Astrocyte (in vitro differentiated cells and primary cell): Measurements from ENCODE around the gene NAV2. TPM values are rescaled to one million over a fixed set of nuclear protein-coding genes. Genes with fewer than 3 reads are reported as not detected.

ENCODE experiments used
- DNase-seq: peaks from one replicate; pipeline ENCODE4 v3.0.0-alpha.2; 2010; ENCODE audit warnings: low read depth
- FAIRE-seq: peaks from 2 replicates; lab custom pipeline; 2011; peaks lifted over from hg19 to GRCh38; lab: Jason Lieb, UNC
- H2AFZ ChIP-seq: 2 replicates; pipeline ENCODE4 v1.6.0; 2012; ENCODE audit warnings: low read depth, low read length, inconsistent platforms
- H3K27ac ChIP-seq: 2 replicates; pipeline ENCODE4 v1.5.1; 2011; ENCODE audit warnings: low read depth, low read length, inconsistent platforms
- H3K27me3 ChIP-seq: 2 replicates; pipeline ENCODE4 v1.6.0; 2011; ENCODE audit warnings: low read length, inconsistent platforms; ENCODE audit not compliant: insufficient read depth
- H3K36me3 ChIP-seq: 2 replicates; pipeline ENCODE4 v1.5.1; 2011; ENCODE audit warnings: low read length, inconsistent platforms; ENCODE audit not compliant: insufficient read depth
- H3K4me1 ChIP-seq: 2 replicates; pipeline ENCODE4 v1.5.1; 2011; ENCODE audit warnings: low read length, inconsistent platforms; ENCODE audit not compliant: insufficient read depth
- H3K4me2 ChIP-seq: 2 replicates; pipeline ENCODE4 v1.6.0; 2012; ENCODE audit warnings: low read length, inconsistent platforms
- H3K4me3 ChIP-seq: 2 replicates; pipeline ENCODE4 v1.5.1; 2011; ENCODE audit warnings: low read depth, mild to moderate bottlenecking, low read length, inconsistent platforms; ENCODE audit not compliant: insufficient read depth
- H3K79me2 ChIP-seq: 2 replicates; pipeline ENCODE4 v1.6.0; 2012; ENCODE audit warnings: mild to moderate bottlenecking, low read length, inconsistent platforms; ENCODE audit not compliant: insufficient read depth
- H3K9ac ChIP-seq: 2 replicates; pipeline ENCODE4 v1.6.0; 2012; ENCODE audit warnings: mild to moderate bottlenecking, low read length, inconsistent platforms
- H3K9me3 ChIP-seq: 2 replicates; pipeline ENCODE4 v1.5.1; 2012; ENCODE audit warnings: low read depth, mild to moderate bottlenecking, low read length, inconsistent platforms; ENCODE audit not compliant: insufficient read depth
- H4K20me1 ChIP-seq: 2 replicates; pipeline ENCODE4 v1.6.0; 2012; ENCODE audit warnings: low read length, inconsistent platforms; ENCODE audit not compliant: insufficient read depth
- H3K27ac Mint-ChIP-seq: one replicate; pipeline ENCODE4 v1.8.0; 2021; ENCODE audit warnings: mild to moderate bottlenecking, mixed read lengths; ENCODE audit not compliant: unreplicated experiment
- H3K27me3 Mint-ChIP-seq: one replicate; pipeline ENCODE4 v1.8.0; 2021; ENCODE audit warnings: low read depth, mixed read lengths; ENCODE audit not compliant: unreplicated experiment
- H3K36me3 Mint-ChIP-seq: one replicate; pipeline ENCODE4 v1.8.0; 2021; ENCODE audit warnings: low read depth, mixed read lengths; ENCODE audit not compliant: unreplicated experiment
- H3K4me1 Mint-ChIP-seq: one replicate; pipeline ENCODE4 v1.8.0; 2021; ENCODE audit warnings: low read depth, mixed read lengths; ENCODE audit not compliant: unreplicated experiment
- H3K4me3 Mint-ChIP-seq: one replicate; pipeline ENCODE4 v1.8.0; 2021; ENCODE audit warnings: mild to moderate bottlenecking, moderate library complexity, mixed read lengths; ENCODE audit not compliant: unreplicated experiment
- H3K9me3 Mint-ChIP-seq: one replicate; pipeline ENCODE4 v1.8.0; 2021; ENCODE audit warnings: mild to moderate bottlenecking, mixed read lengths; ENCODE audit not compliant: unreplicated experiment
- EZH2 ChIP-seq: IDR thresholded peaks from 2 replicates; pipeline ENCODE4 v1.6.1; 2012; ENCODE audit warnings: mild to moderate bottlenecking, low read length, inconsistent platforms; ENCODE audit not compliant: insufficient read depth
- total RNA-seq: library from RNA; stranded (reverse); gene quantifications from 2 replicates; pipeline ENCODE4 v1.2.1, GENCODE V29; 2021
- TF ChIP-seq, protein P1 (sequence below): IDR thresholded peaks from 2 replicates; pipeline ENCODE4 v1.5.1; 2011; ENCODE audit warnings: low read depth, mild to moderate bottlenecking, inconsistent platforms, low read length, moderate library complexity; ENCODE audit not compliant: insufficient read depth

NAV2 gene
- total RNA-seq, 1 donor from 2014 or later = 20.6 TPM

GRCh38 chr11:19683141-19683805, 29.4 kb upstream of the NAV2 start:
- H3K36me3 ChIP-seq = no peaks in the 10 kb centered on the region
- no peak for DNase-seq
- H3K36me3 Mint-ChIP-seq = no peaks in the 10 kb centered on the region
- H3K27me3 Mint-ChIP-seq = peaks cover 15% of the 10 kb centered on the region
- no peak overlapping the region for H3K9ac ChIP-seq
- no peaks in the 10 kb centered on the region for H3K27me3 ChIP-seq
- H3K9me3 ChIP-seq = no peaks in the 10 kb centered on the region
- no peak overlapping the region for H3K4me2 ChIP-seq
- H3K4me3 ChIP-seq = no peak overlapping the region
- no peaks in the 10 kb centered on the region for H3K9me3 Mint-ChIP-seq
- no peak overlapping the region for H3K4me3 Mint-ChIP-seq
- TF ChIP-seq, protein P1, sequence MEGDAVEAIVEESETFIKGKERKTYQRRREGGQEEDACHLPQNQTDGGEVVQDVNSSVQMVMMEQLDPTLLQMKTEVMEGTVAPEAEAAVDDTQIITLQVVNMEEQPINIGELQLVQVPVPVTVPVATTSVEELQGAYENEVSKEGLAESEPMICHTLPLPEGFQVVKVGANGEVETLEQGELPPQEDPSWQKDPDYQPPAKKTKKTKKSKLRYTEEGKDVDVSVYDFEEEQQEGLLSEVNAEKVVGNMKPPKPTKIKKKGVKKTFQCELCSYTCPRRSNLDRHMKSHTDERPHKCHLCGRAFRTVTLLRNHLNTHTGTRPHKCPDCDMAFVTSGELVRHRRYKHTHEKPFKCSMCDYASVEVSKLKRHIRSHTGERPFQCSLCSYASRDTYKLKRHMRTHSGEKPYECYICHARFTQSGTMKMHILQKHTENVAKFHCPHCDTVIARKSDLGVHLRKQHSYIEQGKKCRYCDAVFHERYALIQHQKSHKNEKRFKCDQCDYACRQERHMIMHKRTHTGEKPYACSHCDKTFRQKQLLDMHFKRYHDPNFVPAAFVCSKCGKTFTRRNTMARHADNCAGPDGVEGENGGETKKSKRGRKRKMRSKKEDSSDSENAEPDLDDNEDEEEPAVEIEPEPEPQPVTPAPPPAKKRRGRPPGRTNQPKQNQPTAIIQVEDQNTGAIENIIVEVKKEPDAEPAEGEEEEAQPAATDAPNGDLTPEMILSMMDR = no peak
- TF ChIP-seq EZH2 = no peak
- no peaks in the 10 kb centered on the region for H4K20me1 ChIP-seq
- no peak overlapping the region for H3K27ac Mint-ChIP-seq
- no peak for FAIRE-seq
- no peak overlapping the region for H3K27ac ChIP-seq
- peaks cover 19% of the 10 kb centered on the region for H3K4me1 Mint-ChIP-seq
- no peak overlapping the region for H2AFZ ChIP-seq
- no peaks in the 10 kb centered on the region for H3K79me2 ChIP-seq
- peaks cover 16% of the 10 kb centered on the region for H3K4me1 ChIP-seq

DNA sequence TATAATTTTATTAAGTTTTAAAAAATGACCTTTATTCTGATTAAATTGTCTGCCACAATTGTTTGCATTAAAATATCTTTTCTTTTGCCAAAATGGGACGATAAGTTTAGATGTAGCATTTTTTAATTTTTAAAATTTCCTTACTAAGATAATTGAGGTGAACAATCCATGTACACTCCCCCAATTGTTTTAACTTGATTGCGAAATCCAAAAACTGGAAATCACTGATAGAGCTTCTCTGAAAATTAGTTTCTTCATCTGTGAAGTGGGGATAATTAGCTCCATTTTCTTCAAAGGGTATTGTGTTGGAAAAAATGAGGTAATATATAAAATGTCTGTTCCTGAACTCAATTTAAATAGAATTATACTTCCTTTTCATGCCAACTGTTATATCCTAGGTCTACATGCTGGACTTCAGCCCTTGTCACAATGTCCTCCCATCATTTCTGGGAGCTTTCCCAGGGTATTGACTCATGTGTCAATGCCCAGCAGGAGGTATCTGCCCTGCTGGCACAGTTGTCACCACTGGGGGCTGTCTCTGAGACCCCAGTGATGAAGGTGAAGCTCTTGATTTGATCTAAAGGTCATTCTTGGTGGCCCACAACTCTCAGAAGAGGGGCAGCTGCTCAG, 28.7 kb upstream of the NAV2 start:
- Mint-ChIP-seq H3K4me1 (peaks cover 19% of the 10 kb centered on the region), H3K27ac (no peak overlapping the region), H3K36me3 (no peaks in the 10 kb centered on the region), H3K4me3 (no peak overlapping the region), H3K9me3 (no peaks in the 10 kb centered on the region), H3K27me3 (peaks cover 21% of the 10 kb centered on the region)
- no peaks in the 10 kb centered on the region for H3K79me2 ChIP-seq
- DNase-seq = no peak
- no peak overlapping the region for H3K4me3 ChIP-seq
- no peaks in the 10 kb centered on the region for H3K36me3 ChIP-seq
- H3K27ac ChIP-seq = no peak overlapping the region
- H3K27me3 ChIP-seq = no peaks in the 10 kb centered on the region
- TF ChIP-seq, protein P1 = no peak
- no peak for TF ChIP-seq EZH2
- no peaks in the 10 kb centered on the region for H4K20me1 ChIP-seq
- no peak overlapping the region for H3K9ac ChIP-seq
- peaks cover 16% of the 10 kb centered on the region for H3K4me1 ChIP-seq
- no peak for FAIRE-seq
- no peak overlapping the region for H3K4me2 ChIP-seq
- no peaks in the 10 kb centered on the region for H3K9me3 ChIP-seq
- no peak overlapping the region for H2AFZ ChIP-seq

GRCh38 chr11:19686234-19686633, 26.4 kb upstream of the NAV2 start:
- Histone ChIP-seq H3K36me3 (no peaks in the 10 kb centered on the region), H3K9ac (no peak overlapping the region), H3K4me1 (no peaks in the 10 kb centered on the region), H3K4me3 (no peak overlapping the region), H2AFZ (no peak overlapping the region), H3K27me3 (no peaks in the 10 kb centered on the region), H4K20me1 (no peaks in the 10 kb centered on the region), H3K4me2 (no peak overlapping the region), H3K9me3 (no peaks in the 10 kb centered on the region), H3K27ac (no peak overlapping the region), H3K79me2 (no peaks in the 10 kb centered on the region)
- H3K9me3 Mint-ChIP-seq = no peaks in the 10 kb centered on the region
- TF ChIP-seq, protein P1 = no peak
- no peak for TF ChIP-seq EZH2
- H3K4me1 Mint-ChIP-seq = peaks cover 3% of the 10 kb centered on the region
- DNase-seq (no peak), FAIRE-seq (no peak)
- H3K27ac Mint-ChIP-seq = no peak overlapping the region
- no peaks in the 10 kb centered on the region for H3K36me3 Mint-ChIP-seq
- no peak overlapping the region for H3K4me3 Mint-ChIP-seq
- peaks cover 33% of the 10 kb centered on the region for H3K27me3 Mint-ChIP-seq
